ENCODE data around the gene ACKR2. TPM values are rescaled to one million over a fixed set of nuclear protein-coding genes. Genes with fewer than 3 reads are reported as not detected.

Gene ACKR2
- 1 to 10 TPM; 2.3 to 2.6 TPM for total RNA-seq

- H3K36me3 Mint-ChIP-seq = no peaks in the 10 kb centered on the region
- DNase-seq = no peak
- H3K27me3 Mint-ChIP-seq = peaks cover 38% of the 10 kb centered on the region
- H3K4me1 Mint-ChIP-seq = peaks cover 7% of the 10 kb centered on the region
- no peak for ATAC-seq
- H3K9me3 Mint-ChIP-seq (ENCODE audit: low read depth) = no peaks in the 10 kb centered on the region
- CTCF ChIA-PET = interaction anchor here (1.0 kb wide), 1 partner anchor 10 kb away, joined by 3 read pairs; no protein-coding TSS in a partner anchor
- no peak within 1 kb of the TSS for H3K27ac Mint-ChIP-seq
- no peak within 1 kb of the TSS for H3K4me3 Mint-ChIP-seq
These were observed at the start of gene ACKR2 for GRCh38 chr3:42809202-42809601. ACKR2 (plus strand) TSS chr3:42809445; CDS start chr3:42864503, 55,058 bp downstream.

- Mint-ChIP-seq H3K27me3 (peaks cover 19% of the 10 kb centered on the region), H3K36me3 (no peaks in the 10 kb centered on the region), H3K4me3 (no peak overlapping the region), H3K9me3 (ENCODE audit: low read depth) (no peaks in the 10 kb centered on the region), H3K4me1 (no peaks in the 10 kb centered on the region), H3K27ac (no peak overlapping the region)
- no peak for ATAC-seq
- DNase-seq = no peak
- CTCF ChIA-PET = interaction anchor here (0.8 kb wide), 1 partner anchor 12 kb away, joined by 3 read pairs; no protein-coding TSS in a partner anchor
These were observed 47.1 kb upstream of the ACKR2 start for GRCh38 chr3:42762046-42762724.

GRCh38 chr3:42763021-42763420 is 46.2 kb upstream of the ACKR2 start:
- H3K27ac Mint-ChIP-seq = no peak overlapping the region
- DNase-seq = no peak
- H3K27me3 Mint-ChIP-seq = peaks cover 19% of the 10 kb centered on the region
- no peaks in the 10 kb centered on the region for H3K36me3 Mint-ChIP-seq
- CTCF ChIA-PET = interaction anchor here (0.8 kb wide), 1 partner anchor 13 kb away, joined by 3 read pairs; no protein-coding TSS in a partner anchor
- no peak for ATAC-seq
- no peaks in the 10 kb centered on the region for H3K4me1 Mint-ChIP-seq
- no peaks in the 10 kb centered on the region for H3K9me3 Mint-ChIP-seq (ENCODE audit: low read depth)
- no peak overlapping the region for H3K4me3 Mint-ChIP-seq

- CTCF ChIA-PET = no interaction called here
- Mint-ChIP-seq H3K4me1 (no peaks in the 10 kb centered on the region), H3K27ac (no peak overlapping the region), H3K27me3 (peaks cover 10% of the 10 kb centered on the region), H3K9me3 (ENCODE audit: low read depth) (no peaks in the 10 kb centered on the region), H3K36me3 (no peaks in the 10 kb centered on the region), H3K4me3 (no peak overlapping the region)
- DNase-seq (no peak), ATAC-seq (no peak)
These were observed 45.1 kb upstream of the ACKR2 start for GRCh38 chr3:42764115-42764514.

GRCh38 chr3:42764561-42765295 is 44.5 kb upstream of the ACKR2 start:
- ATAC-seq (no peak), DNase-seq (no peak)
- Mint-ChIP-seq H3K4me3 (no peak overlapping the region), H3K27ac (no peak overlapping the region), H3K4me1 (no peaks in the 10 kb centered on the region), H3K27me3 (peaks cover 10% of the 10 kb centered on the region), H3K36me3 (no peaks in the 10 kb centered on the region), H3K9me3 (ENCODE audit: low read depth) (no peaks in the 10 kb centered on the region)
- CTCF ChIA-PET = interaction anchor here (0.9 to 1.5 kb wide), 2 partner anchors 21 to 67 kb away, joined by 3 to 4 read pairs; no protein-coding TSS in a partner anchor

GRCh38 chr3:42769477-42770131 is 39.6 kb upstream of the ACKR2 start:
- CTCF ChIA-PET = interaction anchor here (1.6 to 2.0 kb wide), 2 partner anchors 10 to 117 kb away, joined by 3 to 5 read pairs; no protein-coding TSS in a partner anchor

GRCh38 chr3:42771271-42771670 is 38.0 kb upstream of the ACKR2 start:
- DNase-seq (no peak), ATAC-seq (no peak)
- CTCF ChIA-PET = interaction anchor here (1.3 kb wide), 1 partner anchor 60 kb away, joined by 3 read pairs; no protein-coding TSS in a partner anchor
- H3K9me3 Mint-ChIP-seq (ENCODE audit: low read depth) = no peaks in the 10 kb centered on the region
- no peak overlapping the region for H3K27ac Mint-ChIP-seq
- H3K4me1 Mint-ChIP-seq = peaks cover 12% of the 10 kb centered on the region
- H3K36me3 Mint-ChIP-seq = no peaks in the 10 kb centered on the region
- H3K27me3 Mint-ChIP-seq = peaks cover 4% of the 10 kb centered on the region
- no peak overlapping the region for H3K4me3 Mint-ChIP-seq

More at GRCh38 chr3:42769477-42770131, 39.6 kb upstream of the ACKR2 start:
- DNase-seq = no peak
- Mint-ChIP-seq H3K4me1 (peaks cover 12% of the 10 kb centered on the region), H3K27me3 (peaks cover 8% of the 10 kb centered on the region), H3K9me3 (ENCODE audit: low read depth) (no peaks in the 10 kb centered on the region), H3K36me3 (no peaks in the 10 kb centered on the region), H3K4me3 (no peak overlapping the region), H3K27ac (no peak overlapping the region)
- ATAC-seq = no peak

GRCh38 chr3:42772670-42773408 is 36.4 kb upstream of the ACKR2 start, which contains the start of gene CCDC13:
CCDC13 (minus strand) TSS chr3:42773253; CDS start chr3:42758345, 14,908 bp downstream.
- ATAC-seq = peak; percentile 96
- H3K4me1 Mint-ChIP-seq = peaks cover 12% of the 10 kb centered on the region
- H3K36me3 Mint-ChIP-seq = no peaks in the 10 kb centered on the region
- DNase-seq = peak; percentile 97
- peaks cover 4% of the 10 kb centered on the region for H3K27me3 Mint-ChIP-seq
- H3K9me3 Mint-ChIP-seq (ENCODE audit: low read depth) = no peaks in the 10 kb centered on the region
- peak within 1 kb of the TSS; percentile 77 for H3K4me3 Mint-ChIP-seq
- H3K27ac Mint-ChIP-seq = peak within 1 kb of the TSS; percentile 75
- CTCF ChIA-PET = no interaction called here

- CTCF ChIA-PET = no interaction called here
- Mint-ChIP-seq H3K4me3 (peak overlapping the region; percentile 77), H3K36me3 (no peaks in the 10 kb centered on the region), H3K4me1 (peaks cover 12% of the 10 kb centered on the region), H3K27me3 (peaks cover 4% of the 10 kb centered on the region), H3K9me3 (ENCODE audit: low read depth) (no peaks in the 10 kb centered on the region), H3K27ac (peak overlapping the region; percentile 75)
- DNase-seq (no peak), ATAC-seq (peak; percentile 11)
These were observed 35.9 kb upstream of the ACKR2 start for GRCh38 chr3:42773409-42773751.

- DNase-seq = no peak
- peaks cover 3% of the 10 kb centered on the region for H3K4me1 Mint-ChIP-seq
- H3K27ac Mint-ChIP-seq = no peak overlapping the region
- no peak for ATAC-seq
- H3K9me3 Mint-ChIP-seq (ENCODE audit: low read depth) = no peaks in the 10 kb centered on the region
- H3K4me3 Mint-ChIP-seq = no peak overlapping the region
- no peaks in the 10 kb centered on the region for H3K27me3 Mint-ChIP-seq
- H3K36me3 Mint-ChIP-seq = peaks cover 9% of the 10 kb centered on the region
- CTCF ChIA-PET = interaction anchor here (1.0 to 2.6 kb wide), 3 partner anchors 25 to 61 kb away, joined by 3 to 10 read pairs (median 8); no protein-coding TSS in a partner anchor
These were observed 30.6 kb upstream of the ACKR2 start for GRCh38 chr3:42778644-42779043.

- DNase-seq (no peak), ATAC-seq (no peak)
- H3K4me3 Mint-ChIP-seq = no peak overlapping the region
- no peaks in the 10 kb centered on the region for H3K9me3 Mint-ChIP-seq (ENCODE audit: low read depth)
- CTCF ChIA-PET = interaction anchor here (0.7 to 1.9 kb wide), 9 partner anchors 10 to 101 kb away, joined by 3 to 8 read pairs (median 4); partner anchors contain the start of gene CYP8B1
- H3K27me3 Mint-ChIP-seq = no peaks in the 10 kb centered on the region
- no peak overlapping the region for H3K27ac Mint-ChIP-seq
- H3K36me3 Mint-ChIP-seq = peaks cover 11% of the 10 kb centered on the region
- peaks cover 2% of the 10 kb centered on the region for H3K4me1 Mint-ChIP-seq
These were observed 28.8 kb upstream of the ACKR2 start for GRCh38 chr3:42780398-42780797.

- Mint-ChIP-seq H3K4me1 (peaks cover 2% of the 10 kb centered on the region), H3K27me3 (no peaks in the 10 kb centered on the region), H3K27ac (no peak overlapping the region), H3K36me3 (peaks cover 15% of the 10 kb centered on the region), H3K4me3 (no peak overlapping the region), H3K9me3 (ENCODE audit: low read depth) (no peaks in the 10 kb centered on the region)
- peak; percentile 92 for ATAC-seq
- CTCF ChIA-PET = interaction anchor here (0.6 to 1.9 kb wide), 7 partner anchors 14 to 403 kb away, joined by 3 to 6 read pairs (median 4); partner anchors contain the start of gene HIGD1A
- no peak for DNase-seq
These were observed 28.1 kb upstream of the ACKR2 start for GRCh38 chr3:42780892-42781700.
